ENCODE data around the gene RAB6B. TPM values are rescaled to one million over a fixed set of nuclear protein-coding genes. Genes with fewer than 3 reads are reported as not detected.

RAB6B gene
- total and polyA plus RNA-seq, 2 of the 8 experiments (the other 6 are each of a cell fraction or from before 2014, with no cell fraction given), result 7.9 to 15.6 TPM

- no peak for TF ChIP-seq E2F6 (IDR thresholded peaks at IDR 0.05)
These were observed 68.5 kb downstream of the RAB6B start (continued) for GRCh38 chr3:133827136-133827535.

Measured in H1 (cell line).